Vagina (tissue), 2 donors: Measurements from ENCODE around the gene TMEM154. TPM values are rescaled to one million over a fixed set of nuclear protein-coding genes. Genes with fewer than 3 reads are reported as not detected.

Experiments
- DNase-seq, 2 donors: peaks; one replicate each; pipeline ENCODE4 v3.0.0-alpha.2; 2017; ENCODE audit errors: extremely low spot score in 2 of 2
- H3K27ac ChIP-seq: fragments of 200-600 bp; sonication (generic); one replicate; pipeline ENCODE4 v1.5.1; 2019
- H3K27me3 ChIP-seq: fragments of 200-600 bp; sonication (generic); one replicate; pipeline ENCODE4 v1.5.1; 2019
- H3K36me3 ChIP-seq, 2 donors: fragments of 200-600 bp; sonication (generic); one replicate each; pipeline ENCODE4 v1.5.1; 2017 to 2019
- H3K4me1 ChIP-seq: fragments of 200-600 bp; sonication (generic); one replicate; pipeline ENCODE4 v1.5.1; 2019
- H3K4me3 ChIP-seq, 2 donors: fragments of 200-600 bp; sonication (generic); 1 replicate in 1 of 2; 2 replicates in 1 of 2; pipeline ENCODE4 v1.5.1; 2016 to 2019
- H3K9me3 ChIP-seq: fragments of 200-600 bp; sonication (generic); one replicate; pipeline ENCODE4 v1.5.1; 2019
- POLR2A ChIP-seq, 2 donors: fragments of 450-650 bp; IDR thresholded peaks; one replicate each; pipeline ENCODE4 v1.6.1; 2017; ENCODE audit warnings: antibody characterized with exemption in 2 of 2, mild to moderate bottlenecking in 2 of 2, moderate library complexity in 2 of 2
- POLR2AphosphoS5 ChIP-seq, 2 donors: sonication (generic); formaldehyde crosslinking; IDR thresholded peaks; one replicate each; pipeline ENCODE4 v1.9.0; 2017; ENCODE audit warnings: antibody characterized with exemption in 2 of 2, mild to moderate bottlenecking in 2 of 2, low read depth in 1 of 2; ENCODE audit not compliant: insufficient read depth in 1 of 2
- intact Hi-C: fragments of 100-400 bp; cut with DNase I; formaldehyde crosslinking; loops from one replicate; pipeline ENCODE4 v1.15.1; 2023
- total RNA-seq: library from RNA; depleted of rRNA; stranded (reverse); fragments of >200 nt; gene quantifications from one replicate; pipeline ENCODE4 v1.2.3, GENCODE V29; 2016
- TF ChIP-seq, protein P1 (sequence below), 3 experiments: fragments of 450-650 bp in 2 of 3; fragments of 200-600 bp in 1 of 3; sonication (generic) in 1 of 3; IDR thresholded peaks; one replicate each; pipeline ENCODE4 v1.5.1; 2017 to 2019; ENCODE audit warnings: antibody characterized with exemption in 3 of 3, mild to moderate bottlenecking in 2 of 3, moderate library complexity in 2 of 3

Gene TMEM154
- total RNA-seq, 1 donor from 2014 or later = 33.1 TPM

DNA sequence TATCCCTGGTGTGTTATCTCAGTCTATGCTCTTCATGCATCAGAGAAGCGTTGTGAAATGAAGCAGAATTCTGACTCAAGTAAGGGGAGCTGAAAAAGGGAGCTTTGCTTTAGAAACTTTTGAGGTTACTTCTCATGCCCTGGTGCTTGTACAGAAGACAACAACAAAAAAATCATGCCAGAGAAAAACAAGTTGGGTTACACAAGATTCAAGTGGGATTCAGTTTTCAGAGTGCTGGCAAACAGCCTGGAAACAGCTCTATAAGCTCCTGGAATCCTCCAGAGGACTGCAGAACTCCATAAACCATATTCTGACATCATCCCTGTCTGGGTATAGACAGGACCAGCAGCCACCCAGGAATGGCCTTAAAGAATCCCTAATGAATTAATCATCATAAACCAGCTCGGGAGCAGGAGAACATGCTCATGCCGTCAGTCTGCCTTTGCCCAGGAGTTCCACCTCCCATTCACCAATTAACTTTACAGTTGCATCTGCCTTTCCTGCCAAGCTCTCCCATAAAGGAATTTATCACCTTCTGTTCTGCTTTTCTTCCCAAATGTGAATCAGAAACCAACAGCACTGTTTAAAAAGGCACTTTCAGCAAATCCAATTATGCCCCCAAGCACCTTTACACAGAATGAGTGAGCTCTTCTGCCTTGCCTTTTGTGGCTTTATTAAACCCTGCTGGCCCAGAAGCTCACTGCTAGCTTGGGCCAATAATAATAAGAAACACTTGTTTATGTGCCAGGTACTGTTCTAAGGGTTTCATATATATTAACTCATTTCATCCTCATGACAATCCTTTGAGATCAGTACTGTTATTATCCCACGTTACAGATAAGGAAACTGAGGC, 89.4 kb downstream of the TMEM154 start:
- intact Hi-C loops = no loop called here
- DNase-seq = no peak
- Histone ChIP-seq H3K4me1 (peaks cover 22% of the 10 kb centered on the region), H3K27me3 (no peaks in the 10 kb centered on the region), H3K4me3 (no peak overlapping the region), H3K36me3 (no peaks in the 10 kb centered on the region), H3K27ac (no peak overlapping the region), H3K9me3 (no peaks in the 10 kb centered on the region)
- TF ChIP-seq POLR2A (IDR thresholded peaks at IDR 0.05) = no peak
- TF ChIP-seq POLR2AphosphoS5 (IDR thresholded peaks at IDR 0.05; ENCODE audit: insufficient read depth in 1 of 2, low read depth in 1 of 2) = peak in 1 of 2 donors; percentile 58
- TF ChIP-seq, protein P1, sequence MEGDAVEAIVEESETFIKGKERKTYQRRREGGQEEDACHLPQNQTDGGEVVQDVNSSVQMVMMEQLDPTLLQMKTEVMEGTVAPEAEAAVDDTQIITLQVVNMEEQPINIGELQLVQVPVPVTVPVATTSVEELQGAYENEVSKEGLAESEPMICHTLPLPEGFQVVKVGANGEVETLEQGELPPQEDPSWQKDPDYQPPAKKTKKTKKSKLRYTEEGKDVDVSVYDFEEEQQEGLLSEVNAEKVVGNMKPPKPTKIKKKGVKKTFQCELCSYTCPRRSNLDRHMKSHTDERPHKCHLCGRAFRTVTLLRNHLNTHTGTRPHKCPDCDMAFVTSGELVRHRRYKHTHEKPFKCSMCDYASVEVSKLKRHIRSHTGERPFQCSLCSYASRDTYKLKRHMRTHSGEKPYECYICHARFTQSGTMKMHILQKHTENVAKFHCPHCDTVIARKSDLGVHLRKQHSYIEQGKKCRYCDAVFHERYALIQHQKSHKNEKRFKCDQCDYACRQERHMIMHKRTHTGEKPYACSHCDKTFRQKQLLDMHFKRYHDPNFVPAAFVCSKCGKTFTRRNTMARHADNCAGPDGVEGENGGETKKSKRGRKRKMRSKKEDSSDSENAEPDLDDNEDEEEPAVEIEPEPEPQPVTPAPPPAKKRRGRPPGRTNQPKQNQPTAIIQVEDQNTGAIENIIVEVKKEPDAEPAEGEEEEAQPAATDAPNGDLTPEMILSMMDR (IDR thresholded peaks at IDR 0.05) = no peak

DNA sequence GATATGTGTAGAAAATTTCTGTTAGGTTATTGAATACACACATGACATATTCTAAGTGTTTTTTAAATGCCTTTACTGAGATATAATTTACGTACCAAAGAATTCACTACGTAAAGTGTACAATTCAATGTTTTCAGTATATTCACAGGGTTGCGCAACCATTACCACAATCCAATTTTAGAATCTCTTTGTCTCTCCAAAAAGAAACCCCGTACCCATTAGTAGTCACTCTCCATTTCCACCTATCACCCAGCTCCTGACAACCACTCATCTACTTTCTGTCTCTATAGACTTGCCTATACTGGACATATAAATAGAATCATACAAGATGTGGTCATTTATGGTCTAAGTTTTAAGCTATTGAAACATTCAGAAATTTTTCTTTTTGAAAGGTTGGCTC, 90.9 kb downstream of the TMEM154 start:
- intact Hi-C loops = no loop called here
- no peaks in the 10 kb centered on the region for H3K27me3 ChIP-seq
- no peaks in the 10 kb centered on the region for H3K36me3 ChIP-seq
- no peak overlapping the region for H3K27ac ChIP-seq
- TF ChIP-seq POLR2A (IDR thresholded peaks at IDR 0.05) (no peak), POLR2AphosphoS5 (IDR thresholded peaks at IDR 0.05; ENCODE audit: insufficient read depth in 1 of 2, low read depth in 1 of 2) (no peak)
- TF ChIP-seq, protein P1 (IDR thresholded peaks at IDR 0.05) = no peak
- no peaks in the 10 kb centered on the region for H3K9me3 ChIP-seq
- no peak for DNase-seq
- peaks cover 22% of the 10 kb centered on the region for H3K4me1 ChIP-seq
- H3K4me3 ChIP-seq = no peak overlapping the region

DNA sequence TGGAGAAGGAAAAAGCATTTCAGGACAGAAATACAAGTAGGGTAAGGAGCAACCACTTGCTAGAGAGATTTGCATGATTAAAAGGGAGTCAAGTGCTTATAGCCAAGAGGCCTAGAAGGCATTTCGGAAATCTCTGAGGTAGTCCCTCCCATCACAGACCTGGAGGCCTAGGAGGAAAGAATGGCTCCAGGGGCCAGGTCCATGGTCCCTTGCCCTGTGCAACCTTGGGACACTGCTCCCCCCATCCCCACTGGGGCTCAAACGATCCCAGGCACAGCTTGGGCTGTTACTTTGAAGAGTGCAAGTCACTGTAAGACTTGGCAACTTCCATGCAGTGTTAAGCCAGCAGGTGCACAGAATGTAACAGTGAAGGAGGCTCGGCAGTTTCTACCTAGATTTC, 92.7 kb downstream of the TMEM154 start:
- DNase-seq = no peak
- Histone ChIP-seq H3K4me1 (peaks cover 22% of the 10 kb centered on the region), H3K27ac (no peak overlapping the region), H3K9me3 (no peaks in the 10 kb centered on the region), H3K36me3 (no peaks in the 10 kb centered on the region), H3K27me3 (no peaks in the 10 kb centered on the region), H3K4me3 (no peak overlapping the region)
- TF ChIP-seq POLR2AphosphoS5 (IDR thresholded peaks at IDR 0.05; ENCODE audit: insufficient read depth in 1 of 2, low read depth in 1 of 2) (no peak), POLR2A (IDR thresholded peaks at IDR 0.05) (no peak)
- TF ChIP-seq, protein P1 (IDR thresholded peaks at IDR 0.05) = no peak
- intact Hi-C loops = no loop called here

DNA sequence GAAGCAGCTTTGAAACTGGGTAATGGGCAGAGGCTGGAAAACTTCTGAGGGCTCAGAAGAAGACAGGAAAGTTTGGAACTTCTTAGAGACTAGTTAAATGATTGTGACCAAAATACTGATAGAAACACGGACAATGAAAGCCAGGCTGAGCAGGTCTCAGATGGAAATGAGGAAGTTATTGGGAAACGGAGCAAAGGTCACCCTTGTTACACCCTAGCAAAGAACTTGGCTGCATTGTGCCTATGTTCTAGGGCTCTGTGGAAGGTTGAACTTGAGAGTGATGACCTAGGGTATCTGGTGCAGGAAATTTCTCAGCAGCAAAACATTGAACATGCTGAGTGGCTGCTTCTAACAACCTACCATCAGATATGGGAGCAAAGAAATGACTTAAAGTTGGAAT, 93.1 kb downstream of the TMEM154 start:
- intact Hi-C loops = no loop called here
- no peaks in the 10 kb centered on the region for H3K9me3 ChIP-seq
- H3K4me3 ChIP-seq = no peak overlapping the region
- no peak for DNase-seq
- H3K36me3 ChIP-seq = no peaks in the 10 kb centered on the region
- H3K27me3 ChIP-seq = no peaks in the 10 kb centered on the region
- no peak overlapping the region for H3K27ac ChIP-seq
- TF ChIP-seq POLR2A (IDR thresholded peaks at IDR 0.05) = no peak
- TF ChIP-seq, protein P1 (IDR thresholded peaks at IDR 0.05) = no peak
- TF ChIP-seq POLR2AphosphoS5 (IDR thresholded peaks at IDR 0.05; ENCODE audit: insufficient read depth in 1 of 2, low read depth in 1 of 2) = no peak
- H3K4me1 ChIP-seq = peaks cover 21% of the 10 kb centered on the region

DNA sequence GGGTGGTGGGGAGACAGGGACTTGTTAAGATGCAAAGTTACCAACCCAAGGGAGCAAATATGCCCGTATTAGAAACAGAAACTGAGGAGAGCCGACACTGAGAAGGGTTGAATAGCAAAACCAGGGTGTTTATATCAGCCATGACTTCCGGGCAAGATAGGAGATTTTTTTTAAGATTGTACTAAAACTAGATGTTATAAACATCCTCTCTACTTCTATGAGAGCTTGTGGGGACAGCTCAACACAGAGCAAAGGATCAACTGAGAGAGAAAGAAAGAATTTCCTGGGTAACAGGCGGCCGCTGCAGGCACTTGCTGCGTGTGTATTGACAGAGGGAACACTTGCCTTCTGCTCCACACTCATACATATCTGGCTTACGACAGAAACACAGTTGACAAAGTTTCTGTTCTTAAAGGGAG, 94.8 kb downstream of the TMEM154 start:
- Histone ChIP-seq H3K36me3 (no peaks in the 10 kb centered on the region), H3K27ac (no peak overlapping the region), H3K27me3 (no peaks in the 10 kb centered on the region), H3K4me3 (no peak overlapping the region), H3K4me1 (peaks cover 7% of the 10 kb centered on the region), H3K9me3 (no peaks in the 10 kb centered on the region)
- DNase-seq = no peak
- intact Hi-C loops = no loop called here
- TF ChIP-seq, protein P1 (IDR thresholded peaks at IDR 0.05) = no peak
- TF ChIP-seq POLR2A (IDR thresholded peaks at IDR 0.05) = no peak
- no peak for TF ChIP-seq POLR2AphosphoS5 (IDR thresholded peaks at IDR 0.05; ENCODE audit: insufficient read depth in 1 of 2, low read depth in 1 of 2)
